CD8-positive, alpha-beta memory T cell (primary cell): ENCODE results near the gene ASGR2. TPM values are rescaled to one million over a fixed set of nuclear protein-coding genes. Genes with fewer than 3 reads are reported as not detected.
"Not testable (repeated sequence)": the region's sequence is repeated elsewhere in the genome, so short reads cannot be mapped to it uniquely, and the experiment has no call there.

ENCODE experiments used
- CTCF ChIA-PET: fragments of 350-600 bp; sonication (Branson Sonifier 250); formaldehyde crosslinking; loops from one replicate; lab custom pipeline; 2021; ENCODE audit warnings: antibody characterized with exemption; lab: Charles Lee
- POLR2A ChIA-PET: fragments of 350-600 bp; sonication (Branson Sonifier 250); formaldehyde crosslinking; loops from one replicate; lab custom pipeline; 2021; ENCODE audit warnings: antibody characterized with exemption; lab: Charles Lee
- DNase-seq, 5 donors: peaks; one replicate each; pipeline versions ENCODE4 v3.0.0 to v3.0.0-alpha.2; 2020 to 2022; ENCODE audit warnings: mixed read lengths in 1 of 5
- H3K27ac ChIP-seq: one replicate; pipeline ENCODE4 v1.7.0; 2013; ENCODE audit warnings: low read depth, mild to moderate bottlenecking, low read length, moderate library complexity
- H3K27me3 ChIP-seq: 2 replicates; pipeline ENCODE4 v1.7.0; 2013; ENCODE audit warnings: low read length, mild to moderate bottlenecking; ENCODE audit not compliant: insufficient read depth, poor library complexity, severe bottlenecking
- H3K36me3 ChIP-seq: 2 replicates; pipeline ENCODE4 v1.7.0; 2013; ENCODE audit warnings: mild to moderate bottlenecking, low read length, moderate library complexity; ENCODE audit not compliant: insufficient read depth
- H3K4me1 ChIP-seq: 2 replicates; pipeline ENCODE4 v1.7.0; 2013; ENCODE audit warnings: mild to moderate bottlenecking, low read length, moderate library complexity; ENCODE audit not compliant: insufficient read depth
- H3K4me3 ChIP-seq: 2 replicates; pipeline ENCODE4 v1.7.0; 2013; ENCODE audit warnings: mild to moderate bottlenecking, low read length
- H3K9me3 ChIP-seq: 2 replicates; pipeline ENCODE4 v1.7.0; 2013; ENCODE audit warnings: mild to moderate bottlenecking, low read length
- H3K27ac Mint-ChIP-seq, 8 donors: one replicate each; pipeline ENCODE4 v1.8.0; 2020 to 2021; ENCODE audit warnings: mixed read lengths in 8 of 8, mild to moderate bottlenecking in 6 of 8, inconsistent platforms in 3 of 8, moderate library complexity in 3 of 8
- H3K27me3 Mint-ChIP-seq, 2 donors: one replicate each; pipeline ENCODE4 v1.8.0; 2020 to 2021; ENCODE audit warnings: mixed read lengths in 2 of 2, mild to moderate bottlenecking in 1 of 2, moderate library complexity in 1 of 2
- H3K36me3 Mint-ChIP-seq, 3 donors: one replicate each; pipeline ENCODE4 v1.8.0; 2020 to 2021; ENCODE audit warnings: mixed read lengths in 3 of 3, inconsistent platforms in 1 of 3, mild to moderate bottlenecking in 1 of 3
- H3K4me1 Mint-ChIP-seq, 3 donors: one replicate each; pipeline ENCODE4 v1.8.0; 2020 to 2021; ENCODE audit warnings: mixed read lengths in 3 of 3, inconsistent platforms in 1 of 3, mild to moderate bottlenecking in 1 of 3
- H3K4me3 Mint-ChIP-seq, 7 donors: one replicate each; pipeline ENCODE4 v1.8.0; 2020 to 2021; ENCODE audit warnings: mixed read lengths in 7 of 7, mild to moderate bottlenecking in 6 of 7, moderate library complexity in 4 of 7, inconsistent platforms in 2 of 7
- H3K9me3 Mint-ChIP-seq, 5 donors: one replicate each; pipeline ENCODE4 v1.8.0; 2020 to 2022; ENCODE audit warnings: mixed read lengths in 5 of 5, mild to moderate bottlenecking in 3 of 5, moderate library complexity in 2 of 5, inconsistent platforms in 1 of 5
- polyA plus RNA-seq: library from polyadenylated mRNA; unstranded; fragments of 300-500 nt; fragmentation: Illumina TruSeq; gene quantifications from one replicate; pipeline ENCODE4 v1.2.3, GENCODE V29; 2021
- total RNA-seq, 2 experiments: library from RNA; stranded (reverse); gene quantifications; one replicate each; pipeline ENCODE4 v1.2.3, GENCODE V29; 2021

Gene ASGR2
- total and polyA plus RNA-seq, 3 experiments from 2014 or later: not detected

- Histone ChIP-seq H3K4me1 (peaks cover 13% of the 10 kb centered on the region), H3K27ac (no peak overlapping the region), H3K27me3 (no peaks in the 10 kb centered on the region), H3K9me3 (no peaks in the 10 kb centered on the region), H3K4me3 (no peak overlapping the region), H3K36me3 (no peaks in the 10 kb centered on the region)
- DNase-seq: no peak
- ChIA-PET POLR2A (no interaction called here), CTCF (interaction anchor here (1.8 to 9.3 kb wide), 3 partner anchors 79 to 89 kb away, joined by 6 to 169 read pairs (median 101); partner anchors contain the start of gene SLC16A11)
- Mint-ChIP-seq H3K36me3 (no peaks in the 10 kb centered on the region), H3K4me1 (peaks cover 12 to 30% (median 17%) of the 10 kb centered on the region in 3 donors), H3K9me3 (no peaks in the 10 kb centered on the region), H3K4me3 (no peak overlapping the region), H3K27me3 (peaks cover 3 to 16% of the 10 kb centered on the region in 2 donors), H3K27ac (peak overlapping the region in 3 of 8 donors; percentile 42 to 63 (median 43))
These were observed 16.8 kb upstream of the ASGR2 start for GRCh38 chr17:7131423-7131791.

GRCh38 chr17:7130621-7131422 is 16.2 kb upstream of the ASGR2 start:
- H3K4me3 ChIP-seq: no peak overlapping the region

GRCh38 chr17:7129311-7129710 is 14.7 kb upstream of the ASGR2 start:
- H3K27me3 Mint-ChIP-seq: peaks cover 0 to 16% of the 10 kb centered on the region in 2 donors
- H3K9me3 Mint-ChIP-seq: no peaks in the 10 kb centered on the region
- H3K27me3 ChIP-seq: no peaks in the 10 kb centered on the region
- H3K4me3 Mint-ChIP-seq: no peak overlapping the region
- H3K27ac ChIP-seq: no peak overlapping the region
- no peaks in the 10 kb centered on the region for H3K9me3 ChIP-seq
- peaks cover 13% of the 10 kb centered on the region for H3K4me1 ChIP-seq
- ChIA-PET POLR2A (no interaction called here), CTCF (interaction anchor here (1.6 kb wide), 1 partner anchor 78 kb away, joined by 5 read pairs; no protein-coding TSS in a partner anchor)
- no peak for DNase-seq
- no peaks in the 10 kb centered on the region for H3K36me3 Mint-ChIP-seq
- H3K4me3 ChIP-seq: no peak overlapping the region
- no peak overlapping the region for H3K27ac Mint-ChIP-seq
- no peaks in the 10 kb centered on the region for H3K36me3 ChIP-seq
- peaks cover 12 to 27% (median 14%) of the 10 kb centered on the region in 3 donors for H3K4me1 Mint-ChIP-seq

More at GRCh38 chr17:7130621-7131422, 16.2 kb upstream of the ASGR2 start:
- H3K36me3 ChIP-seq: no peaks in the 10 kb centered on the region
- Mint-ChIP-seq H3K4me3 (no peak overlapping the region), H3K27ac (peak overlapping the region in 3 of 8 donors; percentile 11 to 63 (median 43)), H3K9me3 (no peaks in the 10 kb centered on the region), H3K36me3 (no peaks in the 10 kb centered on the region), H3K4me1 (peaks cover 12 to 27% (median 14%) of the 10 kb centered on the region in 3 donors), H3K27me3 (peaks cover 0 to 12% of the 10 kb centered on the region in 2 donors)
- H3K9me3 ChIP-seq: no peaks in the 10 kb centered on the region
- peaks cover 13% of the 10 kb centered on the region for H3K4me1 ChIP-seq
- CTCF ChIA-PET: interaction anchor here (1.6 to 1.8 kb wide), 2 partner anchors 79 to 85 kb away, joined by 5 to 6 read pairs; no protein-coding TSS in a partner anchor
- no peak overlapping the region for H3K27ac ChIP-seq
- POLR2A ChIA-PET: no interaction called here
- DNase-seq: no peak
- H3K27me3 ChIP-seq: no peaks in the 10 kb centered on the region

- Mint-ChIP-seq H3K9me3 (no peaks in the 10 kb centered on the region), H3K36me3 (no peaks in the 10 kb centered on the region), H3K4me1 (peaks cover 10 to 18% (median 12%) of the 10 kb centered on the region in 3 donors), H3K27ac (no peak overlapping the region), H3K27me3 (peaks cover 5 to 19% of the 10 kb centered on the region in 2 donors), H3K4me3 (no peak overlapping the region)
- Histone ChIP-seq H3K27me3 (no peaks in the 10 kb centered on the region), H3K9me3 (no peaks in the 10 kb centered on the region), H3K4me1 (peaks cover 6% of the 10 kb centered on the region), H3K27ac (no peak overlapping the region), H3K36me3 (no peaks in the 10 kb centered on the region), H3K4me3 (no peak overlapping the region)
- DNase-seq: no peak
- ChIA-PET POLR2A (no interaction called here), CTCF (no interaction called here)
These were observed 13.5 kb upstream of the ASGR2 start for GRCh38 chr17:7128160-7128559.

- DNase-seq, H3K4me1 ChIP-seq, CTCF ChIA-PET, H3K27ac ChIP-seq, H3K36me3 ChIP-seq, POLR2A ChIA-PET, H3K9me3 ChIP-seq, H3K4me3 ChIP-seq, H3K4me3 Mint-ChIP-seq, H3K27me3 ChIP-seq, H3K27ac Mint-ChIP-seq, H3K9me3 Mint-ChIP-seq, H3K36me3 Mint-ChIP-seq: not testable (repeated sequence)
- Mint-ChIP-seq H3K4me1 (peaks cover 5 to 13% (median 7%) of the 10 kb centered on the region in 3 donors), H3K27me3 (peaks cover 10 to 19% of the 10 kb centered on the region in 2 donors)
These were observed 12.9 kb upstream of the ASGR2 start for GRCh38 chr17:7127501-7127900.

GRCh38 chr17:7126386-7126785 is 11.8 kb upstream of the ASGR2 start:
- H3K4me3 ChIP-seq, CTCF ChIA-PET, H3K4me1 ChIP-seq, H3K4me1 Mint-ChIP-seq, POLR2A ChIA-PET, H3K27ac ChIP-seq, H3K9me3 Mint-ChIP-seq, H3K4me3 Mint-ChIP-seq, H3K36me3 ChIP-seq, H3K9me3 ChIP-seq, H3K36me3 Mint-ChIP-seq, H3K27ac Mint-ChIP-seq, H3K27me3 ChIP-seq, DNase-seq: not testable (repeated sequence)
- peaks cover 15 to 19% of the 10 kb centered on the region in 2 donors for H3K27me3 Mint-ChIP-seq

GRCh38 chr17:7124923-7125322 is 10.3 kb upstream of the ASGR2 start:
- Mint-ChIP-seq H3K9me3 (no peaks in the 10 kb centered on the region), H3K4me1 (no peaks in the 10 kb centered on the region), H3K36me3 (no peaks in the 10 kb centered on the region), H3K27me3 (peaks cover 19 to 27% of the 10 kb centered on the region in 2 donors), H3K4me3 (no peak overlapping the region), H3K27ac (no peak overlapping the region)
- H3K27ac ChIP-seq: no peak overlapping the region
- no peaks in the 10 kb centered on the region for H3K9me3 ChIP-seq
- H3K27me3 ChIP-seq: no peaks in the 10 kb centered on the region
- H3K4me3 ChIP-seq: no peak overlapping the region
- no peaks in the 10 kb centered on the region for H3K4me1 ChIP-seq
- H3K36me3 ChIP-seq: no peaks in the 10 kb centered on the region
- no peak for DNase-seq
- ChIA-PET CTCF (interaction anchor here (0.9 to 1.9 kb wide), 2 partner anchors 8 to 74 kb away, joined by 4 to 5 read pairs; no protein-coding TSS in a partner anchor), POLR2A (no interaction called here)

- POLR2A ChIA-PET: no interaction called here
- H3K4me3 Mint-ChIP-seq: no peak overlapping the region
- no peaks in the 10 kb centered on the region for H3K36me3 ChIP-seq
- no peaks in the 10 kb centered on the region for H3K9me3 Mint-ChIP-seq
- no peaks in the 10 kb centered on the region for H3K4me1 Mint-ChIP-seq
- peaks cover 17 to 33% of the 10 kb centered on the region in 2 donors for H3K27me3 Mint-ChIP-seq
- H3K4me1 ChIP-seq: no peaks in the 10 kb centered on the region
- no peak overlapping the region for H3K4me3 ChIP-seq
- H3K27ac Mint-ChIP-seq: no peak overlapping the region
- no peaks in the 10 kb centered on the region for H3K36me3 Mint-ChIP-seq
- no peaks in the 10 kb centered on the region for H3K27me3 ChIP-seq
- DNase-seq: no peak
- CTCF ChIA-PET: interaction anchor here (0.9 to 1.9 kb wide), 2 partner anchors 9 to 73 kb away, joined by 4 to 5 read pairs; no protein-coding TSS in a partner anchor
- no peaks in the 10 kb centered on the region for H3K9me3 ChIP-seq
- H3K27ac ChIP-seq: no peak overlapping the region
These were observed 9.2 kb upstream of the ASGR2 start for GRCh38 chr17:7123844-7124243.
